Osteoblast (primary cell): Measurements from ENCODE around the gene PAX5. TPM values are rescaled to one million over a fixed set of nuclear protein-coding genes. Genes with fewer than 3 reads are reported as not detected.
A peak's percentile ranks its signal among the peaks of the same experiment; 100 is the strongest.
"Not testable (repeated sequence)": the region's sequence is repeated elsewhere in the genome, so short reads cannot be mapped to it uniquely, and the experiment has no call there.

Experiments used
- DNase-seq: peaks from one replicate; pipeline ENCODE4 v3.0.0; 2011; ENCODE audit warnings: low spot score, mixed read lengths; ENCODE audit not compliant: insufficient read length; ENCODE audit errors: missing footprints
- H2AFZ ChIP-seq: 2 replicates; pipeline ENCODE4 v1.6.0; 2011; ENCODE audit warnings: mild to moderate bottlenecking, low read length
- H3K27ac ChIP-seq: 2 replicates; pipeline ENCODE4 v1.5.1; 2011; ENCODE audit warnings: mild to moderate bottlenecking, low read depth, low read length, moderate library complexity
- H3K27me3 ChIP-seq: 2 replicates; pipeline ENCODE4 v1.6.0; 2012; ENCODE audit warnings: mild to moderate bottlenecking, control low read depth, inconsistent platforms, low read length, moderate library complexity; ENCODE audit not compliant: insufficient read depth
- H3K36me3 ChIP-seq: 2 replicates; pipeline ENCODE4 v1.5.1; 2011; ENCODE audit warnings: mild to moderate bottlenecking, low read length, control low read depth, moderate library complexity; ENCODE audit not compliant: insufficient read depth
- H3K4me1 ChIP-seq: 2 replicates; pipeline ENCODE4 v1.5.1; 2011; ENCODE audit warnings: mild to moderate bottlenecking, low read length, control low read depth, moderate library complexity; ENCODE audit not compliant: insufficient read depth
- H3K4me2 ChIP-seq: 2 replicates; pipeline ENCODE4 v1.6.0; 2011; ENCODE audit warnings: mild to moderate bottlenecking, low read length; ENCODE audit not compliant: insufficient read depth
- H3K4me3 ChIP-seq: fragments of 200-600 bp; sonication (generic); 3 replicates; pipeline ENCODE4 v1.5.1; 2012; ENCODE audit warnings: mild to moderate bottlenecking, low read length, inconsistent platforms; ENCODE audit not compliant: insufficient read depth
- H3K79me2 ChIP-seq: 2 replicates; pipeline ENCODE4 v1.6.0; 2012; ENCODE audit warnings: mild to moderate bottlenecking, low read length, control low read depth, inconsistent platforms; ENCODE audit not compliant: insufficient read depth
- H3K9me3 ChIP-seq: 2 replicates; pipeline ENCODE4 v1.5.1; 2011; ENCODE audit warnings: low read depth, low read length, control low read depth
- H4K20me1 ChIP-seq: 2 replicates; pipeline ENCODE4 v1.6.0; 2012; ENCODE audit warnings: mild to moderate bottlenecking, low read length, control low read depth; ENCODE audit not compliant: insufficient read depth
- CTCF ChIP-seq: IDR thresholded peaks from 2 replicates; pipeline ENCODE4 v1.5.1; 2011; ENCODE audit warnings: mild to moderate bottlenecking, low read depth, low read length, moderate library complexity; ENCODE audit errors: extremely low read depth
- total RNA-seq: library from RNA; depleted of rRNA; stranded (reverse); fragments of >200 nt; gene quantifications from 2 replicates; pipeline ENCODE4 v1.2.3, GENCODE V29; 2012

Gene PAX5
- total RNA-seq: under 0.01 TPM in 1 of 2 replicates, not detected in the other

DNA sequence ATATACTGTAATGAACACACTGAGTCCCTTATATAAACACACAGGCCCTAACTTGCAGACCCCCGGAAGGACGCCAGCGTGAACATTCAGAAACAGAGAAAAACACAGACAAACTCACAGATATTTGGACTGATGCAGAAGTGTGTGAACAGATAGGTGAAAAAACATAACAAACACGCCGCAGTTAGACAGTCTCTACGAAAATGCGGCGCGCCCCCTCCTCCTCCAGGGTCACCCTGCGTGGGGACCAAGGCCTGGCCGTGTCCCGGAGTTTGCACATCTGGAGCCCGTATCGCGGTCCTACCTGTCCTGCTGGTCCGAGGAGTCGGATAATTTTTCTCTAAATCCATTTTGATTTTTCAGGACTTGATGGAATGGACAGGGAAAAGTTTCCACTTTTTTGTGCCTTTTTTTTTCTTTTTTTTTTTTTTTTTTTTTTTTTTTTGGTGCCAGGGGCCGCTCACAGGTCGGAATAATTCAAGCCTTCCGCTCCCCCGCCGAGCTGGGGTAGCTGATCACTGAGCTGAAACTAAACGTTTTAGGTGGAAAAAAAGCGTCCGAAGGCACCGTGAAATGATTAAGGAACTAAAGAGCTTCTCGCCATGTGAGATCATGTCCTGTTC, at the start of gene PAX5:
TSS of gene PAX5 (minus strand) at position 587 of the 623 bp plus-strand sequence. CDS start at position 350, 237 bp downstream.
- peaks cover 100% of the 10 kb centered on the region for H3K27me3 ChIP-seq
- peaks cover 15% of the 10 kb centered on the region for H3K4me1 ChIP-seq
- H3K79me2 ChIP-seq: no peaks in the 10 kb centered on the region
- DNase-seq: no peak
- no peak within 1 kb of the TSS for H3K27ac ChIP-seq
- H3K4me3 ChIP-seq: no peak within 1 kb of the TSS
- TF ChIP-seq CTCF: no peak
- H3K9me3 ChIP-seq: no peaks in the 10 kb centered on the region
- no peak within 1 kb of the TSS for H2AFZ ChIP-seq
- H3K36me3 ChIP-seq: no peaks in the 10 kb centered on the region
- H4K20me1 ChIP-seq: peaks cover 8% of the 10 kb centered on the region
- peak within 1 kb of the TSS; percentile 28 for H3K4me2 ChIP-seq

GRCh38 chr9:37083654-37084053, 49.6 kb upstream of the PAX5 start:
- Histone ChIP-seq H2AFZ (no peak overlapping the region), H3K4me3 (no peak overlapping the region), H3K27ac (no peak overlapping the region), H3K4me1 (peaks cover 4% of the 10 kb centered on the region), H3K4me2 (no peak overlapping the region), H3K27me3 (no peaks in the 10 kb centered on the region), H3K36me3 (peaks cover 11% of the 10 kb centered on the region), H3K79me2 (peaks cover 67% of the 10 kb centered on the region), H4K20me1 (peaks cover 28% of the 10 kb centered on the region), H3K9me3 (no peaks in the 10 kb centered on the region)
- no peak for TF ChIP-seq CTCF
- no peak for DNase-seq

DNA sequence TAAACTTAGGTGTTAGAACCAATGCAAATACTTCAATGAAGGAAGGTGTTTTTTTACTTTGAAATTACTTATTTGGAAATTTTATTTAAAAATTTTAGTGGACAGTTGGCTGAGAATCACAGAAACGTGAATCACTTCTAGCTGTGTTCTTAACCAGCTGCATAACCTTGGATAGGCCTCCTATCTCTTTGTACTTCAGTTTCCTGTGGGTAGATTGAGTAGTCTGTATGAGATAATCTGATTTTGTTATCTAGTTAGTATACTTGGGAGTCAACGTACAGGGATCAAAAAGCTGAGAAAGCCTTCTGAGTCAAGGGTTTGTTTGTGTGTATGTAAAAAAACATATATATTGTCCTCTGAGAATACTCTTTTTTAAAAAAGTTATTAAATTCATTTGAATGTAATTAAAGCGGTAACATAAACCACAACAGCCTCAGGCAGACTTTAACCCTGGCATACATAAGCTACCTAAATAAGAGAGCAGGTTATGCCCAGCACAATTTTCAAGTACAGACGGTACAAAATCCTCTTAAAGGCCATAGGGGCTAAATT, 48.2 kb upstream of the PAX5 start:
- H3K27ac ChIP-seq: no peak overlapping the region

DNA sequence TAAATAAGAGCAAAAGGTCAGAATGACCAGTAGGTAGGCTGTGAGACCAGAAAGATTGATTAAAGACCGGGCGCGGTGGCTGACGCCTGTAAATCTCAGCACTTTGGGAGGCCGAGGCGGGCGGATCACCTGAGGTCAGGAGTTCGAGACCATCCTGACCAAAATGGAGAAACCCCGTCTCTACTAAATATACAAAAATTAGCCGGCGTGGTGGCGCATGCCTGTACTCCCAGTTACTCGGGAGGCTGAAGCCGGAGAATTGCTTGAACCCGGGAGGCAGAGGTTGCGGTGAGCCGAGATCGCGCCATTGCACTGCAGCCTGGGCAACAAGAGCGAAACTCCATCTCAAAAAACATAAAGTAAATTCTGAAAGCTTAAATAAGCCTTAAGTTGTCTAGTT, 47.4 kb upstream of the PAX5 start:
- peaks cover 63% of the 10 kb centered on the region for H3K79me2 ChIP-seq
- DNase-seq: not testable (repeated sequence)

More for the DNA sequence above, 48.2 kb upstream of the PAX5 start:
- Histone ChIP-seq H3K4me2 (peak overlapping the region; percentile 19), H3K79me2 (peaks cover 67% of the 10 kb centered on the region), H3K9me3 (no peaks in the 10 kb centered on the region), H3K4me3 (no peak overlapping the region), H3K4me1 (peaks cover 4% of the 10 kb centered on the region), H3K36me3 (peaks cover 8% of the 10 kb centered on the region), H3K27me3 (no peaks in the 10 kb centered on the region), H2AFZ (no peak overlapping the region), H4K20me1 (peaks cover 28% of the 10 kb centered on the region)
- no peak for DNase-seq
- TF ChIP-seq CTCF: no peak

GRCh38 chr9:37080165-37080628, 46.1 kb upstream of the PAX5 start:
- H3K4me2 ChIP-seq: peak overlapping the region; percentile 70
- peak; percentile 9 for DNase-seq
- H3K4me1 ChIP-seq, H3K36me3 ChIP-seq, H3K27me3 ChIP-seq, H3K9me3 ChIP-seq: not testable (repeated sequence)
- peaks cover 53% of the 10 kb centered on the region for H3K79me2 ChIP-seq
- H4K20me1 ChIP-seq: peaks cover 22% of the 10 kb centered on the region
- peak overlapping the region; percentile 57 for H3K27ac ChIP-seq
- H3K4me3 ChIP-seq: peak overlapping the region; percentile 98
- peak overlapping the region; percentile 91 for H2AFZ ChIP-seq

More for the DNA sequence above, 47.4 kb upstream of the PAX5 start:
- H3K36me3 ChIP-seq, H2AFZ ChIP-seq, H3K4me1 ChIP-seq, H3K9me3 ChIP-seq, H3K27ac ChIP-seq, H3K4me3 ChIP-seq, H3K27me3 ChIP-seq: not testable (repeated sequence)
- Histone ChIP-seq H4K20me1 (peaks cover 27% of the 10 kb centered on the region), H3K4me2 (peak overlapping the region; percentile 70)
